ENCODE data around the gene FAAP20. TPM values are rescaled to one million over a fixed set of nuclear protein-coding genes. Genes with fewer than 3 reads are reported as not detected.

Gene FAAP20
- total RNA-seq, 1 experiment from 2014 or later, result 133 TPM

- Mint-ChIP-seq H3K4me1 (peaks cover 71% of the 10 kb centered on the region), H3K27ac (peak overlapping the region; percentile 72; the same call in 1 of the 2 replicates), H3K27me3 (ENCODE audit: low read depth) (no peaks in the 10 kb centered on the region), H3K36me3 (no peaks in the 10 kb centered on the region), H3K4me3 (no peak overlapping the region), H3K9me3 (no peaks in the 10 kb centered on the region)
- ChIA-PET CTCF (interaction anchor here (1.1 to 2.6 kb wide), 3 partner anchors 40 to 95 kb away, joined by 3 to 14 read pairs (median 14); partner anchors contain the start of gene FAAP20), POLR2A (interaction anchor here (0.7 kb wide), 1 partner anchor 22 kb away, joined by 3 read pairs; no protein-coding TSS in a partner anchor)
- no peak for DNase-seq (ENCODE audit: low spot score)
- ATAC-seq, result no peak
- TF ChIP-seq ESRRA (CRISPR knock-in tag; IDR thresholded peaks at IDR 0.05; ENCODE audit: borderline replicate concordance), result no peak
- no peak for TF ChIP-seq ATF3 (CRISPR knock-in tag; conservative IDR thresholded peaks at IDR 0.05)
- TF ChIP-seq ATF6 (CRISPR knock-in tag; IDR thresholded peaks at IDR 0.05), result no peak
- no peak for TF ChIP-seq ZNF396 (CRISPR knock-in tag; IDR thresholded peaks at IDR 0.05; ENCODE audit: borderline replicate concordance)
- no peak for TF ChIP-seq NFYB (CRISPR knock-in tag; conservative IDR thresholded peaks at IDR 0.05; ENCODE audit: low read depth)
- no peak for TF ChIP-seq OVOL2 (CRISPR knock-in tag; IDR thresholded peaks at IDR 0.05; ENCODE audit: borderline replicate concordance)
- no peak for TF ChIP-seq E2F5 (CRISPR knock-in tag; IDR thresholded peaks at IDR 0.05)
- no peak for TF ChIP-seq NR3C1 (CRISPR knock-in tag; conservative IDR thresholded peaks at IDR 0.05; ENCODE audit: low read depth)
These were observed 40.2 kb upstream of the FAAP20 start for GRCh38 chr1:2234762-2235113.

GRCh38 chr1:2233997-2234761 is 39.6 kb upstream of the FAAP20 start:
- CTCF ChIA-PET, result interaction anchor here (1.1 to 2.6 kb wide), 6 partner anchors 14 to 94 kb away, joined by 3 to 14 read pairs (median 4); partner anchors contain the start of gene FAAP20
- H3K4me3 Mint-ChIP-seq, result no peak overlapping the region
- peak; percentile 90 for TF ChIP-seq GABPB1 (CRISPR knock-in tag; IDR thresholded peaks at IDR 0.05)
- no peak for TF ChIP-seq MAX (CRISPR knock-in tag; IDR thresholded peaks at IDR 0.05)
- no peak for TF ChIP-seq PRRX2 (CRISPR knock-in tag; IDR thresholded peaks at IDR 0.05)
- no peaks in the 10 kb centered on the region for H3K36me3 Mint-ChIP-seq
- peaks cover 66% of the 10 kb centered on the region for H3K4me1 Mint-ChIP-seq
- peak overlapping the region; percentile 80 for H3K27ac Mint-ChIP-seq
- POLR2A ChIA-PET, result interaction anchor here (0.7 kb wide), 1 partner anchor 23 kb away, joined by 3 read pairs; no protein-coding TSS in a partner anchor
- no peaks in the 10 kb centered on the region for H3K9me3 Mint-ChIP-seq
- no peak for DNase-seq (ENCODE audit: low spot score)
- no peaks in the 10 kb centered on the region for H3K27me3 Mint-ChIP-seq (ENCODE audit: low read depth)
- no peak for ATAC-seq

GRCh38 chr1:2233468-2233867 is 38.9 kb upstream of the FAAP20 start:
- Mint-ChIP-seq H3K4me3 (no peak overlapping the region), H3K4me1 (peaks cover 62% of the 10 kb centered on the region), H3K27me3 (ENCODE audit: low read depth) (no peaks in the 10 kb centered on the region), H3K36me3 (no peaks in the 10 kb centered on the region), H3K9me3 (no peaks in the 10 kb centered on the region), H3K27ac (peak overlapping the region; percentile 80)
- POLR2A ChIA-PET, result no interaction called here
- DNase-seq (ENCODE audit: low spot score) (no peak), ATAC-seq (no peak)
- CTCF ChIA-PET, result interaction anchor here (1.1 to 2.6 kb wide), 5 partner anchors 15 to 82 kb away, joined by 3 to 14 read pairs (median 5); partner anchors contain the start of gene FAAP20
- no peak for TF ChIP-seq SP1 (CRISPR knock-in tag; conservative IDR thresholded peaks at IDR 0.05)
- no peak for TF ChIP-seq ZNF423 (CRISPR knock-in tag; IDR thresholded peaks at IDR 0.05)
- no peak for TF ChIP-seq ZNF532 (CRISPR knock-in tag; IDR thresholded peaks at IDR 0.05; ENCODE audit: borderline replicate concordance)
- TF ChIP-seq CBFB (CRISPR knock-in tag; IDR thresholded peaks at IDR 0.05; ENCODE audit: low read depth), result no peak
- TF ChIP-seq PRRX2 (CRISPR knock-in tag; IDR thresholded peaks at IDR 0.05), result no peak
- no peak for TF ChIP-seq NR1H2 (CRISPR knock-in tag; IDR thresholded peaks at IDR 0.05)
- TF ChIP-seq SMAD4 (CRISPR knock-in tag; IDR thresholded peaks at IDR 0.05), result no peak
- no peak for TF ChIP-seq CDX4 (CRISPR knock-in tag; IDR thresholded peaks at IDR 0.05; ENCODE audit: borderline replicate concordance)
- no peak for TF ChIP-seq SMAD3 (CRISPR knock-in tag; IDR thresholded peaks at IDR 0.05; ENCODE audit: borderline replicate concordance)
- TF ChIP-seq RORB (CRISPR knock-in tag; IDR thresholded peaks at IDR 0.05), result no peak
- no peak for TF ChIP-seq ATF3 (CRISPR knock-in tag; conservative IDR thresholded peaks at IDR 0.05)
- TF ChIP-seq IRF2 (CRISPR knock-in tag; IDR thresholded peaks at IDR 0.05; ENCODE audit: borderline replicate concordance, low read depth), result no peak
- no peak for TF ChIP-seq ZMAT4 (CRISPR knock-in tag; IDR thresholded peaks at IDR 0.05)

Data from WTC11 (cell line).